K562 (cell line): Measurements from ENCODE around the gene LOXL4. TPM values are rescaled to one million over a fixed set of nuclear protein-coding genes. Genes with fewer than 3 reads are reported as not detected.

Source experiments
- ATAC-seq: fragments of 200-7000 bp; cut with Tn5 transposase; 3 replicates; pipeline ENCODE4 v1.9.1; 2020; ENCODE audit warnings: moderate library complexity
- BruUV-seq: library from RNA; stranded (reverse); fragments of 400-500 nt; replicated peaks from 2 replicates; lab custom pipeline; 2021; lab: Mats Ljungman, UMichigan
- CTCF ChIA-PET: fragments of 300-600 bp; formaldehyde crosslinking; extraction: SDS; loops from one replicate; lab custom pipeline; 2021; ENCODE audit warnings: low intra/inter-chr PET ratio; lab: Yijun Ruan, JAX
- POLR2A ChIA-PET: fragments of 300-600, 350-650 bp; sonication (Branson Sonifier 250); formaldehyde crosslinking; extraction: SDS; loops from one replicate; lab custom pipeline; 2021; ENCODE audit warnings: antibody characterized with exemption, inconsistent platforms; lab: Yijun Ruan, JAX
- DNase-seq, 4 experiments: peaks; one replicate each; pipeline versions ENCODE4 v3.0.0 to v3.0.0-alpha.2; 2011 to 2018; ENCODE audit warnings: low spot score in 3 of 4, mixed read lengths in 3 of 4; ENCODE audit errors: extremely low read depth in 1 of 4
- FAIRE-seq: peaks from 2 replicates; lab custom pipeline; 2011; peaks lifted over from hg19 to GRCh38; lab: Jason Lieb, UNC
- H2AFZ ChIP-seq: 2 replicates; pipeline ENCODE4 v1.6.0; 2011; ENCODE audit warnings: low read depth, low read length, control low read depth, inconsistent platforms
- H3K27ac ChIP-seq: fragments of 200-600 bp; 3 replicates; pipeline ENCODE4 v1.8.0; 2011; ENCODE audit warnings: low read depth, mild to moderate bottlenecking, control low read depth, inconsistent platforms, low read length, moderate library complexity, mixed read lengths; ENCODE audit errors: extremely low read depth
- H3K27me3 ChIP-seq, 2 experiments: fragments of 300-600 bp in 1 of 2; 2 replicates in 1 of 2; 3 replicates in 1 of 2; pipeline versions ENCODE4 v1.6.0 to v1.8.0; 2011; ENCODE audit warnings: inconsistent platforms in 2 of 2, low read length in 2 of 2, mild to moderate bottlenecking in 1 of 2, mixed read lengths in 1 of 2, moderate library complexity in 1 of 2; ENCODE audit not compliant: control insufficient read depth in 2 of 2, insufficient read depth in 2 of 2
- H3K36me3 ChIP-seq: fragments of 300-600 bp; 3 replicates; pipeline ENCODE4 v1.8.0; 2011; ENCODE audit warnings: mild to moderate bottlenecking, low read length, inconsistent platforms; ENCODE audit not compliant: control insufficient read depth, insufficient read depth
- H3K4me1 ChIP-seq, 2 experiments: fragments of 200-600 bp in 1 of 2; replicated peaks in 1 of 2; 2 replicates in 1 of 2; 3 replicates in 1 of 2; pipeline versions ENCODE4 v1.5.1 to v1.8.0; 2011; ENCODE audit warnings: inconsistent platforms in 2 of 2, low read length in 2 of 2, mild to moderate bottlenecking in 1 of 2, mixed read lengths in 1 of 2, moderate library complexity in 1 of 2; ENCODE audit not compliant: control insufficient read depth in 2 of 2, insufficient read depth in 2 of 2
- H3K4me2 ChIP-seq: 2 replicates; pipeline ENCODE4 v1.6.1; 2011; ENCODE audit warnings: low read length, control low read depth, inconsistent platforms, mixed read lengths; ENCODE audit not compliant: insufficient read depth
- H3K4me3 ChIP-seq: fragments of 200-600 bp; sonication (generic), shearing (Covaris generic); 2 replicates; pipeline ENCODE4 v1.5.1; 2016; ENCODE audit warnings: control low read depth, inconsistent platforms
- H3K79me2 ChIP-seq: fragments of 200-600 bp; 3 replicates; pipeline ENCODE4 v1.8.0; 2011; ENCODE audit warnings: low read length, inconsistent platforms; ENCODE audit not compliant: control insufficient read depth, insufficient read depth
- H3K9ac ChIP-seq, 2 experiments: 2 replicates each; pipeline versions ENCODE4 v1.6.0 to v1.6.1; 2011; ENCODE audit warnings: low read depth in 2 of 2, low read length in 2 of 2, control low read depth in 1 of 2, inconsistent platforms in 1 of 2, mild to moderate bottlenecking in 1 of 2, mixed read lengths in 1 of 2; ENCODE audit not compliant: insufficient read depth in 1 of 2
- H3K9me1 ChIP-seq: one replicate; pipeline ENCODE4 v1.6.0; 2011; ENCODE audit warnings: inconsistent platforms, mild to moderate bottlenecking, low read length, moderate library complexity; ENCODE audit not compliant: control insufficient read depth, insufficient read depth
- H3K9me3 ChIP-seq: replicated peaks from 2 replicates; pipeline ENCODE4 v1.5.1; 2011; ENCODE audit warnings: low read depth, low read length, inconsistent platforms; ENCODE audit not compliant: control insufficient read depth, insufficient read depth
- H4K20me1 ChIP-seq: replicated peaks from 2 replicates; pipeline ENCODE4 v1.6.1; 2011; ENCODE audit warnings: low read length, inconsistent platforms, mixed read lengths; ENCODE audit not compliant: control insufficient read depth, insufficient read depth
- CBFA2T3 ChIP-seq: fragments of 450-650 bp; IDR thresholded peaks from 2 replicates; pipeline ENCODE4 v1.6.1; 2017
- COPS2 ChIP-seq: fragments of 450-650 bp; conservative IDR thresholded peaks from 2 replicates; pipeline ENCODE4 v1.6.1; 2016; ENCODE audit warnings: mild to moderate bottlenecking, moderate library complexity
- CTBP1 ChIP-seq: fragments of 450-650 bp; IDR thresholded peaks from 2 replicates; pipeline ENCODE4 v1.6.1; 2016; ENCODE audit warnings: borderline replicate concordance
- ELF1 ChIP-seq: fragments of 200-800 bp; sonication (Bioruptor generic); IDR thresholded peaks from 2 replicates; pipeline ENCODE4 v1.6.1; 2016; ENCODE audit warnings: missing genetic modification characterization, missing compliant biosample characterization
- KDM5B ChIP-seq: fragments of 200-600 bp; sonication (generic); IDR thresholded peaks from 2 replicates; pipeline ENCODE4 v1.6.1; 2012; ENCODE audit warnings: low read depth, mild to moderate bottlenecking, moderate library complexity, low read length, control low read depth, inconsistent platforms; ENCODE audit not compliant: insufficient replicate concordance
- MIER1 ChIP-seq: fragments of 450-650 bp; IDR thresholded peaks from 2 replicates; pipeline ENCODE4 v1.6.1; 2016; ENCODE audit warnings: antibody characterized with exemption, mild to moderate bottlenecking, low read depth
- PKNOX1 ChIP-seq: fragments of 450-650 bp; IDR thresholded peaks from 2 replicates; pipeline ENCODE4 v1.6.1; 2016
- PTBP1 ChIP-seq: fragments of 200-400 bp; formaldehyde crosslinking; IDR thresholded peaks from 2 replicates; pipeline ENCODE4 v1.6.1; 2017; ENCODE audit warnings: low read depth, low read length
- SMARCB1 ChIP-seq: IDR thresholded peaks from 2 replicates; pipeline ENCODE4 v1.6.1; 2011; ENCODE audit warnings: improper control_type of control experiment, low read depth; ENCODE audit not compliant: insufficient read length
- STAG1 ChIP-seq: sonication (generic); formaldehyde crosslinking; IDR thresholded peaks from 2 replicates; pipeline ENCODE4 v1.5.0; 2020; ENCODE audit warnings: missing genetic modification reagents, borderline replicate concordance
- STAT5B ChIP-seq: fragments of 250-450 bp; sonication (Bioruptor Pico); IDR thresholded peaks from 2 replicates; pipeline ENCODE4 v1.8.0; 2021; ENCODE audit warnings: mild to moderate bottlenecking, inconsistent platforms
- TARDBP ChIP-seq: fragments of 450-650 bp; IDR thresholded peaks from 2 replicates; pipeline ENCODE4 v1.6.1; 2016
- TCFL5 ChIP-seq: fragments of 250-450 bp; sonication (Bioruptor Pico); conservative IDR thresholded peaks from 2 replicates; pipeline ENCODE4 v1.6.1; 2021; ENCODE audit warnings: mild to moderate bottlenecking, moderate library complexity, matching md5 sums
- TEAD1 ChIP-seq, 2 experiments: fragments of 450-650 bp in 1 of 2; sonication (generic) in 1 of 2; formaldehyde crosslinking; IDR thresholded peaks; 2 replicates each; pipeline versions ENCODE4 v1.4.0 to v1.8.0; 2020 to 2022; ENCODE audit warnings: mild to moderate bottlenecking in 2 of 2, missing genetic modification reagents in 1 of 2
- ZBTB8A ChIP-seq: fragments of 450-650 bp; IDR thresholded peaks from 2 replicates; pipeline ENCODE4 v1.6.1; 2018; ENCODE audit warnings: mild to moderate bottlenecking, moderate library complexity; ENCODE audit not compliant: partially characterized antibody
- WGBS: fragments of 100-300 bp; shearing (Covaris generic); methylation state at CpG from one replicate; pipeline ENCODE4 v1.1.6; 2016; ENCODE audit warnings: low coverage, mixed read lengths; ENCODE audit not compliant: insufficient coverage; ENCODE audit errors: missing lambda C conversion rate; 5-methylcytosine and 5-hydroxymethylcytosine counted together
- in situ Hi-C: fragments of 300-500 bp; cut with MboI; formaldehyde crosslinking; loops from 4 replicates; pipeline ENCODE4 v1.15.0; 2018; ENCODE audit warnings: inconsistent platforms, mixed read lengths
- intact Hi-C: fragments of 100-400 bp; cut with micrococcal nuclease; formaldehyde crosslinking; loops from 2 replicates; pipeline ENCODE4 v1.14.2; 2022
- polyA plus RNA-seq, 8 experiments: library from polyadenylated mRNA; depleted of rRNA in 4 of 8; stranded (reverse) in 5 of 8; unstranded in 3 of 8; fragments of >200 nt; fragmentation: Nextera tagmentation in 2 of 8; fragmentation: Illumina TruSeq in 1 of 8; extraction: Ambion mirVana in 2 of 8; extraction: Trizol in 1 of 8; gene quantifications; 2 replicates each; pipeline versions ENCODE4 v1.2.1 to v1.2.3, GENCODE V29; 2011 to 2014; ENCODE audit warnings: inconsistent platforms in 1 of 8, missing spikeins in 1 of 8
- total RNA-seq, 7 experiments: library from RNA; depleted of rRNA in 6 of 7; stranded (reverse); fragments of >200 nt in 6 of 7; fragmentation: Illumina TruSeq in 2 of 7; extraction: Trizol in 2 of 7; gene quantifications; 2 replicates each; pipeline versions ENCODE4 v1.2.1 to v1.2.3, GENCODE V29; 2011 to 2021; ENCODE audit warnings: low replicate concordance in 1 of 7
- TF ChIP-seq, protein P1 (sequence below): sonication (generic); IDR thresholded peaks from 2 replicates; pipeline ENCODE4 v1.6.1; 2016
- TF ChIP-seq, protein P2 (sequence below): fragments of 450-650 bp; IDR thresholded peaks from 2 replicates; pipeline ENCODE4 v1.7.1; 2018; ENCODE audit warnings: mild to moderate bottlenecking, low read depth; ENCODE audit not compliant: partially characterized antibody

Gene LOXL4
- total and polyA plus RNA-seq, 9 of the 15 experiments (the other 6 are each of a cell fraction or from before 2014, with no cell fraction given), result 0.03 to 0.35 (median 0.05) TPM; not detected in 3

GRCh38 chr10:98231417-98231816 lies 36.6 kb downstream of the LOXL4 start:
- ChIA-PET CTCF (no interaction called here), POLR2A (no interaction called here)
- in situ Hi-C loops (no loop called here), intact Hi-C loops (no loop called here)
- no peaks in the 10 kb centered on the region for H3K27me3 ChIP-seq
- whole genome bisulfite sequencing, result 2% methylated on average over 4 of the region's 4 CpGs
- H3K36me3 ChIP-seq, result peaks cover 20% of the 10 kb centered on the region
- H3K4me1 ChIP-seq, result peaks cover 0 to 17% of the 10 kb centered on the region in 2 experiments; a peak in 2 of 5 replicates
- H3K9me3 ChIP-seq, result no peaks in the 10 kb centered on the region
- no peak overlapping the region for H3K9ac ChIP-seq
- BruUV-seq, result no TSS peak
- H2AFZ ChIP-seq, result no peak overlapping the region
- FAIRE-seq (no peak), ATAC-seq (no peak), DNase-seq (no peak)
- no peaks in the 10 kb centered on the region for H3K9me1 ChIP-seq
- no peak overlapping the region for H3K4me3 ChIP-seq
- H3K27ac ChIP-seq, result no peak overlapping the region
- H3K79me2 ChIP-seq, result peaks cover 5% of the 10 kb centered on the region; the same call in 2 of the 3 replicates
- no peak overlapping the region for H3K4me2 ChIP-seq
- no peaks in the 10 kb centered on the region; the same call in 1 of the 2 replicates for H4K20me1 ChIP-seq
- TF ChIP-seq ELF1 (tag) (no peak), SMARCB1 (no peak), TCFL5 (CRISPR knock-in tag) (no peak), PKNOX1 (peak; percentile 71), MIER1 (no peak), STAT5B (CRISPR knock-in tag) (no peak), TARDBP (no peak), PTBP1 (no peak), COPS2 (no peak), STAG1 (no peak), KDM5B (no peak), CTBP1 (peak; percentile 33; the same call in 1 of the 2 replicates), ZBTB8A (no peak), CBFA2T3 (peak; percentile 36; the same call in 1 of the 2 replicates), TEAD1 (CRISPR knock-in tag; IDR thresholded peaks at IDR 0.05) (0 out of 4 replicates have a peak, but pooled peaks of 1 of the 2 experiments have one; percentile 11)
- TF ChIP-seq, protein P1, sequence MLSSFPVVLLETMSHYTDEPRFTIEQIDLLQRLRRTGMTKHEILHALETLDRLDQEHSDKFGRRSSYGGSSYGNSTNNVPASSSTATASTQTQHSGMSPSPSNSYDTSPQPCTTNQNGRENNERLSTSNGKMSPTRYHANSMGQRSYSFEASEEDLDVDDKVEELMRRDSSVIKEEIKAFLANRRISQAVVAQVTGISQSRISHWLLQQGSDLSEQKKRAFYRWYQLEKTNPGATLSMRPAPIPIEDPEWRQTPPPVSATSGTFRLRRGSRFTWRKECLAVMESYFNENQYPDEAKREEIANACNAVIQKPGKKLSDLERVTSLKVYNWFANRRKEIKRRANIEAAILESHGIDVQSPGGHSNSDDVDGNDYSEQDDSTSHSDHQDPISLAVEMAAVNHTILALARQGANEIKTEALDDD, result peak; percentile 47; the same call in 1 of the 2 replicates
- TF ChIP-seq, protein P2, sequence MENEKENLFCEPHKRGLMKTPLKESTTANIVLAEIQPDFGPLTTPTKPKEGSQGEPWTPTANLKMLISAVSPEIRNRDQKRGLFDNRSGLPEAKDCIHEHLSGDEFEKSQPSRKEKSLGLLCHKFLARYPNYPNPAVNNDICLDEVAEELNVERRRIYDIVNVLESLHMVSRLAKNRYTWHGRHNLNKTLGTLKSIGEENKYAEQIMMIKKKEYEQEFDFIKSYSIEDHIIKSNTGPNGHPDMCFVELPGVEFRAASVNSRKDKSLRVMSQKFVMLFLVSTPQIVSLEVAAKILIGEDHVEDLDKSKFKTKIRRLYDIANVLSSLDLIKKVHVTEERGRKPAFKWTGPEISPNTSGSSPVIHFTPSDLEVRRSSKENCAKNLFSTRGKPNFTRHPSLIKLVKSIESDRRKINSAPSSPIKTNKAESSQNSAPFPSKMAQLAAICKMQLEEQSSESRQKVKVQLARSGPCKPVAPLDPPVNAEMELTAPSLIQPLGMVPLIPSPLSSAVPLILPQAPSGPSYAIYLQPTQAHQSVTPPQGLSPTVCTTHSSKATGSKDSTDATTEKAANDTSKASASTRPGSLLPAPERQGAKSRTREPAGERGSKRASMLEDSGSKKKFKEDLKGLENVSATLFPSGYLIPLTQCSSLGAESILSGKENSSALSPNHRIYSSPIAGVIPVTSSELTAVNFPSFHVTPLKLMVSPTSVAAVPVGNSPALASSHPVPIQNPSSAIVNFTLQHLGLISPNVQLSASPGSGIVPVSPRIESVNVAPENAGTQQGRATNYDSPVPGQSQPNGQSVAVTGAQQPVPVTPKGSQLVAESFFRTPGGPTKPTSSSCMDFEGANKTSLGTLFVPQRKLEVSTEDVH, result no peak
